Neuronal stem cell (in vitro differentiated cells): ENCODE results near the gene TFEB.

Experiments
- DNase-seq: peaks from one replicate; pipeline ENCODE4 v3.0.0-alpha.2; 2013; ENCODE audit warnings: low spot score
- H2AFZ ChIP-seq: one replicate; pipeline ENCODE4 v1.6.1; 2013; ENCODE audit warnings: mild to moderate bottlenecking, low read length, inconsistent platforms
- H2AK5ac ChIP-seq: 2 replicates; pipeline ENCODE4 v1.6.1; 2013; ENCODE audit warnings: low read depth, mild to moderate bottlenecking, inconsistent platforms, low read length, moderate library complexity, mixed read lengths
- H2BK120ac ChIP-seq: 2 replicates; pipeline ENCODE4 v1.6.1; 2013; ENCODE audit warnings: low read depth, mild to moderate bottlenecking, inconsistent platforms, low read length, moderate library complexity, mixed read lengths
- H2BK12ac ChIP-seq: one replicate; pipeline ENCODE4 v1.6.1; 2013; ENCODE audit warnings: low read length, inconsistent platforms
- H2BK15ac ChIP-seq: 2 replicates; pipeline ENCODE4 v1.6.1; 2013; ENCODE audit warnings: mild to moderate bottlenecking, low read length, inconsistent platforms, mixed read lengths
- H2BK5ac ChIP-seq: one replicate; pipeline ENCODE4 v1.6.1; 2013; ENCODE audit warnings: inconsistent platforms, mild to moderate bottlenecking, low read length, moderate library complexity
- H3K14ac ChIP-seq: one replicate; pipeline ENCODE4 v1.6.1; 2013; ENCODE audit warnings: low read length, inconsistent platforms
- H3K18ac ChIP-seq: 2 replicates; pipeline ENCODE4 v1.6.1; 2013; ENCODE audit warnings: low read length, inconsistent platforms
- H3K23ac ChIP-seq: 2 replicates; pipeline ENCODE4 v1.6.1; 2013; ENCODE audit warnings: low read depth, mild to moderate bottlenecking, mixed read lengths, low read length, inconsistent platforms; ENCODE audit not compliant: poor library complexity
- H3K27ac ChIP-seq: replicated peaks from 3 replicates; pipeline ENCODE4 v1.5.1; 2013; ENCODE audit warnings: low read length, inconsistent platforms
- H3K27me3 ChIP-seq, 3 experiments: 2 replicates each; pipeline ENCODE4 v1.6.1; 2013; ENCODE audit warnings: low read length in 3 of 3, mild to moderate bottlenecking in 2 of 3, inconsistent platforms in 1 of 3, low read depth in 1 of 3, mixed read lengths in 1 of 3, moderate library complexity in 1 of 3; ENCODE audit not compliant: control insufficient read depth in 3 of 3, insufficient read depth in 3 of 3
- H3K36me3 ChIP-seq, 2 donors: replicated peaks in 1 of 2; 2 replicates each; pipeline ENCODE4 v1.6.1; 2013; ENCODE audit warnings: low read length in 2 of 2; ENCODE audit not compliant: control insufficient read depth in 2 of 2, insufficient read depth in 2 of 2
- H3K4ac ChIP-seq: 2 replicates; pipeline ENCODE4 v1.6.1; 2013; ENCODE audit warnings: inconsistent platforms, mild to moderate bottlenecking, low read length, moderate library complexity
- H3K4me1 ChIP-seq, 2 donors: 1 replicate in 1 of 2; 2 replicates in 1 of 2; pipeline ENCODE4 v1.6.1; 2013; ENCODE audit warnings: low read length in 2 of 2, low read depth in 1 of 2; ENCODE audit not compliant: control insufficient read depth in 2 of 2, insufficient read depth in 1 of 2
- H3K4me2 ChIP-seq: one replicate; pipeline ENCODE4 v1.6.1; 2013; ENCODE audit warnings: mild to moderate bottlenecking, low read length, inconsistent platforms; ENCODE audit not compliant: insufficient read depth, poor library complexity, severe bottlenecking
- H3K4me3 ChIP-seq, 2 donors: 2 replicates each; pipeline ENCODE4 v1.5.1; 2013; ENCODE audit warnings: low read length in 2 of 2, mild to moderate bottlenecking in 2 of 2, inconsistent platforms in 1 of 2, moderate library complexity in 1 of 2
- H3K79me1 ChIP-seq: one replicate; pipeline ENCODE4 v1.6.1; 2013; ENCODE audit warnings: low read depth, mild to moderate bottlenecking, inconsistent platforms, low read length, moderate library complexity
- H3K9ac ChIP-seq: one replicate; pipeline ENCODE4 v1.6.1; 2013; ENCODE audit warnings: mild to moderate bottlenecking, low read depth, low read length, inconsistent platforms; ENCODE audit not compliant: poor library complexity
- H3K9me3 ChIP-seq, 2 donors: replicated peaks in 1 of 2; 2 replicates each; pipeline versions ENCODE3 to v1.6.1; 2013; ENCODE audit warnings: low read length in 2 of 2, mild to moderate bottlenecking in 2 of 2, inconsistent platforms in 1 of 2, low read depth in 1 of 2, mixed read lengths in 1 of 2, moderate library complexity in 1 of 2; ENCODE audit not compliant: control insufficient read depth in 2 of 2, insufficient read depth in 1 of 2
- H4K8ac ChIP-seq: one replicate; pipeline ENCODE4 v1.6.1; 2013; ENCODE audit warnings: low read depth, mild to moderate bottlenecking, inconsistent platforms, low read length, moderate library complexity
- H4K91ac ChIP-seq: one replicate; pipeline ENCODE4 v1.6.1; 2013; ENCODE audit warnings: low read length, low read depth, mild to moderate bottlenecking, inconsistent platforms; ENCODE audit not compliant: poor library complexity
- WGBS, 2 donors: extraction: QIAGEN DNeasy Blood & Tissue Kit; methylation state at CpG; one replicate each; pipeline ENCODE4 v1.1.7; 2013; ENCODE audit warnings: missing lambda C conversion rate in 2 of 2, mixed read lengths in 1 of 2; ENCODE audit not compliant: insufficient read length in 2 of 2, insufficient replicate concordance in 1 of 2; ENCODE audit errors: extremely low coverage in 2 of 2; 5-methylcytosine and 5-hydroxymethylcytosine counted together

The TFEB gene

GRCh38 chr6:41694815-41695526, 40.4 kb downstream of the TFEB start:
- no peaks in the 10 kb centered on the region for H3K9me3 ChIP-seq
- H3K4me1 ChIP-seq: peaks cover 2 to 6% of the 10 kb centered on the region in 2 donors
- H2BK12ac ChIP-seq: no peak overlapping the region
- H2AK5ac ChIP-seq: no peak overlapping the region
- no peak overlapping the region for H3K9ac ChIP-seq
- peak overlapping the region; percentile 29 for H3K18ac ChIP-seq
- no peak overlapping the region for H4K91ac ChIP-seq
- no CpG with 5 or more reads among the region's 6 CpGs for WGBS, 2 donors
- peaks cover 0 to 4% (median 0%) of the 10 kb centered on the region in 3 experiments for H3K27me3 ChIP-seq
- no peak overlapping the region for H3K4me3 ChIP-seq
- no peaks in the 10 kb centered on the region for H3K79me1 ChIP-seq
- H2BK120ac ChIP-seq: no peak overlapping the region
- no peak overlapping the region for H4K8ac ChIP-seq
- no peak overlapping the region for H2BK5ac ChIP-seq
- no peak overlapping the region for H3K23ac ChIP-seq
- no peak for DNase-seq
- H2BK15ac ChIP-seq: peak overlapping the region; percentile 2
- H3K36me3 ChIP-seq: no peaks in the 10 kb centered on the region
- H3K4me2 ChIP-seq: no peak overlapping the region
- no peak overlapping the region for H3K14ac ChIP-seq
- no peak overlapping the region for H3K4ac ChIP-seq
- H2AFZ ChIP-seq: no peak overlapping the region
- H3K27ac ChIP-seq: no peak overlapping the region

DNA sequence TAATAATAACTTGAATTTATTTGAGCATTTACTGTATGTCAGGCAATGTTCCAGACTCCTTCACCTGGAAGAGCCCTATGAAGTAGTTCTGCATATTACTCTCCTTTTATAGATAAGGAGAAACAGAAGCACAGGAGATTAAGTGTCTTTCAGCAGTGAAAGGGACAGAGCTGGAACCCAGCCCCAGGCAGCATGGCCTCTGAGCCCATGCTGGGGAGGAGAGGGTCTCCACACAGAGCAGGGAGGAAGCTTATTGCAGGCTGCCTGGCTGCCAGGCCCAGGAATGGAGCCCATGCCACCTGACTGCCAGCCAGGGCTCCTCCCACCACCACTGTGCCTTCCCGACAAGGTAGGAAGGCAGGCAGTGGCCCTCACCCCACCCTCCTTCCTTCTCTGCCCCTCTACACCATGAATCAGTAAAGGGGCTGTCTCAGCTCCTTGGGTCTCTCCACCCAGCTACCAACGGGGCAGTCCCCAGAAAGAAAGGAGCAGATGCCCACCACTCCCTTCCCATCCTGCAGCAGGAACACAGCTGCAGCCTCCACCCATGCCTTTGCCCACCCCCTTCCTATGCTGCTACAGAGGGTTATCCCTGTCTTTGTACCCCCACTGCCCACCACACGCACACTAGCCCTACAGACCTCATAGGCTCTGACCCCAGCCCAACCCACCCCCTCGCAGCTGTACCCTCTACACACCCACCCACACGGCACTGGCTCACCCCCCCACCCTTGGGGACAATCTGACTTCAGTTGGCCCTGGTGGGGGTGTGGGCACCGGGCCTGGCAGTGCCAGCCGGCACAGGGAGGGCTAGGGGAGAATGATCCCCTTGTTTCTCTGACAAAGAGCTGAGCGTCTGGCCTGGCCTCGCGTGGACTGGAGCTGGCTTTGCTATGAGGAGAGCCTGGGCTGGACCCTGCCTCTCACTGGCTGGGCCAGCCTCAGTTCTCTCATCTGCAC, 41.8 kb downstream of the TFEB start:
- H3K4me2 ChIP-seq: no peak overlapping the region
- peak overlapping the region; percentile 92 for H3K14ac ChIP-seq
- H2BK15ac ChIP-seq: peak overlapping the region; percentile 2
- peak overlapping the region; percentile 68 for H2BK12ac ChIP-seq
- H3K4me1 ChIP-seq: peaks cover under 1 to 1% of the 10 kb centered on the region in 2 donors
- H3K4ac ChIP-seq: no peak overlapping the region
- H3K79me1 ChIP-seq: no peaks in the 10 kb centered on the region
- H3K9ac ChIP-seq: peak overlapping the region; percentile 0
- peak overlapping the region; percentile 79 for H2AK5ac ChIP-seq
- H4K91ac ChIP-seq: no peak overlapping the region
- DNase-seq: no peak
- peaks cover 0 to 7% (median 0%) of the 10 kb centered on the region in 3 experiments for H3K27me3 ChIP-seq
- WGBS, 2 donors: no CpG with 5 or more reads among the region's 10 CpGs
- no peaks in the 10 kb centered on the region for H3K9me3 ChIP-seq
- peak overlapping the region; percentile 68 for H2BK5ac ChIP-seq
- H4K8ac ChIP-seq: no peak overlapping the region
- no peaks in the 10 kb centered on the region for H3K36me3 ChIP-seq
- no peak overlapping the region for H2AFZ ChIP-seq
- H2BK120ac ChIP-seq: no peak overlapping the region
- peak overlapping the region; percentile 89 for H3K23ac ChIP-seq
- H3K27ac ChIP-seq: no peak overlapping the region
- H3K4me3 ChIP-seq: no peak overlapping the region
- peak overlapping the region; percentile 54 for H3K18ac ChIP-seq

DNA sequence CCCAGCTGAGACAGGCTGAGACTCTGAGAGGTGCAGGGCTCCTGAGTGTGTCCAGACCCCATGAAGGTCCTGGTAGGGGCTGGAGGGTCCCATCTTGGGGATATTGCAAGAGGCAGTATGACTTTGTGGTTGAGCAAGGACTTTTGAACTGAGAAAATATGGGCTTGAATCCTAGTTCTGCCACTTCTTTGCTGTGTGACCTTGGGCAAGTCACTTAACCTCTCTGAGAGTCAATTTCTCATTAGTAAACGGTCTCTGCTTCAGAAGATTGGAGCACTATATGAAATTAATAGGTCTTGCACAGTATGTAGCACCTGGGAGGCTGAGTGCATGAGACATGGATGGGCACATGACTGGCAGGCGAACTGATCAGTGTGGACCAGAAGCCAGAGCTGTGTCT, 42.7 kb downstream of the TFEB start:
- H3K4me1 ChIP-seq: peaks cover 0 to 2% of the 10 kb centered on the region in 2 donors
- H3K36me3 ChIP-seq: no peaks in the 10 kb centered on the region
- no peak overlapping the region for H3K27ac ChIP-seq
- H3K9ac ChIP-seq: no peak overlapping the region
- H2BK5ac ChIP-seq: no peak overlapping the region
- no peak overlapping the region for H3K18ac ChIP-seq
- H2AK5ac ChIP-seq: no peak overlapping the region
- no peak overlapping the region for H2BK12ac ChIP-seq
- peaks cover 0 to 10% (median 0%) of the 10 kb centered on the region in 3 experiments for H3K27me3 ChIP-seq
- no CpG with 5 or more reads among the region's 2 CpGs for WGBS, 2 donors
- DNase-seq: no peak
- no peak overlapping the region for H3K14ac ChIP-seq
- H2AFZ ChIP-seq: no peak overlapping the region
- H4K8ac ChIP-seq: no peak overlapping the region
- no peak overlapping the region for H3K4ac ChIP-seq
- no peak overlapping the region for H3K23ac ChIP-seq
- H3K9me3 ChIP-seq: no peaks in the 10 kb centered on the region
- no peak overlapping the region for H2BK15ac ChIP-seq
- H3K4me3 ChIP-seq: no peak overlapping the region
- H2BK120ac ChIP-seq: no peak overlapping the region
- no peaks in the 10 kb centered on the region for H3K79me1 ChIP-seq
- H3K4me2 ChIP-seq: no peak overlapping the region
- no peak overlapping the region for H4K91ac ChIP-seq

DNA sequence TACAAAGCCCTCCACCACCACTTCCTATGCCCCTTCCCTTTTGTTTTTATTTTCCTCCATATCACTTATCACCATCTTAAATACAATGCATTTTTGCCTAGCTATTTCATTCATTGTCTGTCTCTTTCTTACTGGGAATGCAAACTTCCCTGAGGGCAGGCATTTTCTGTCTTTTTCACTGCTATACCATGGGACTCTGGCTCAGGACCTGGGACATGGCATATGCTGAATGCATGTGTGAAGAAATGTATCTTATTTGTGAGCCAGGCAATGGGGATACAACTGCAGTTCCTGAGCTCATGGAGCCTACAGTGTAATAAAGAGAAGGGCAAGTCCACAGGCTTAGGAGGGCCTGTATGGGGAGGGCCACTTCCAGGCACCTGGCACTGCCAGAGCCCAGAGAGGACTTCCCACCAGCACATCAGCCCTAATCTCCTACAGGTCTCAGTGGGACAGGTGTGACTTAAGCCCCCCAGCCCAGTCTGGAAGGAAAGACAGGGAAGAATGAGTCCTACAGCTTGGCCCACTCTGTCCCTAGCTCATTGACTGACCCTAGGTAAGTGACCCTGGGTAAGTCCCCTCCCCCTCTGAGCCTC, 43.2 kb downstream of the TFEB start:
- Histone ChIP-seq H2BK12ac (no peak overlapping the region), H3K18ac (no peak overlapping the region), H3K4me3 (no peak overlapping the region), H3K36me3 (no peaks in the 10 kb centered on the region), H3K79me1 (no peaks in the 10 kb centered on the region), H2AFZ (no peak overlapping the region), H3K27ac (no peak overlapping the region), H2BK15ac (no peak overlapping the region), H3K14ac (no peak overlapping the region), H4K8ac (no peak overlapping the region), H3K9me3 (no peaks in the 10 kb centered on the region), H3K27me3 (peaks cover 0 to 15% (median 0%) of the 10 kb centered on the region in 3 experiments), H2BK120ac (no peak overlapping the region), H3K4me1 (peaks cover 0 to 2% of the 10 kb centered on the region in 2 donors), H3K4ac (no peak overlapping the region), H4K91ac (no peak overlapping the region), H2AK5ac (no peak overlapping the region), H3K4me2 (no peak overlapping the region), H3K9ac (no peak overlapping the region), H2BK5ac (no peak overlapping the region), H3K23ac (no peak overlapping the region)
- no peak for DNase-seq
